ENCODE data around the gene MINDY4. TPM values are rescaled to one million over a fixed set of nuclear protein-coding genes. Genes with fewer than 3 reads are reported as not detected.
"Not testable (repeated sequence)": the region's sequence is repeated elsewhere in the genome, so short reads cannot be mapped to it uniquely, and the experiment has no call there.

The MINDY4 gene
- total RNA-seq, 2 donors from 2014 or later = 0.93 to 2.5 TPM

GRCh38 chr7:30795161-30795948, 24.1 kb downstream of the MINDY4 start:
- DNase-seq (ENCODE audit: low spot score) = no peak
- Mint-ChIP-seq H3K36me3 (no peaks in the 10 kb centered on the region), H3K4me3 (no peak overlapping the region)

GRCh38 chr7:30796105-30796869, 25.1 kb downstream of the MINDY4 start:
- Mint-ChIP-seq H3K36me3 (no peaks in the 10 kb centered on the region), H3K27me3 (no peaks in the 10 kb centered on the region), H3K27ac (peak overlapping the region in 1 of 2 donors; percentile 60), H3K9me3 (no peaks in the 10 kb centered on the region), H3K4me1 (ENCODE audit: low read depth in 2 of 2) (peaks cover 0 to 5% of the 10 kb centered on the region in 2 donors), H3K4me3 (no peak overlapping the region)
- no peak for DNase-seq (ENCODE audit: low spot score)
- ATAC-seq = no peak

More at GRCh38 chr7:30795161-30795948, 24.1 kb downstream of the MINDY4 start:
- no peak overlapping the region for H3K27ac Mint-ChIP-seq
- ATAC-seq = no peak
- H3K9me3 Mint-ChIP-seq = no peaks in the 10 kb centered on the region
- H3K4me1 Mint-ChIP-seq (ENCODE audit: low read depth in 2 of 2) = peaks cover 0 to 5% of the 10 kb centered on the region in 2 donors
- no peaks in the 10 kb centered on the region for H3K27me3 Mint-ChIP-seq

- DNase-seq (ENCODE audit: low spot score) (no peak), ATAC-seq (no peak)
- Mint-ChIP-seq H3K27ac (no peak overlapping the region), H3K4me3 (no peak overlapping the region), H3K4me1 (ENCODE audit: low read depth in 2 of 2) (peaks cover 0 to 5% of the 10 kb centered on the region in 2 donors), H3K27me3 (no peaks in the 10 kb centered on the region), H3K9me3 (no peaks in the 10 kb centered on the region), H3K36me3 (no peaks in the 10 kb centered on the region)
Measured at GRCh38 chr7:30797176-30798040, 26.2 kb downstream of the MINDY4 start.

GRCh38 chr7:30799206-30799975, 28.2 kb downstream of the MINDY4 start:
- DNase-seq (ENCODE audit: low spot score) (no peak), ATAC-seq (no peak)
- no peaks in the 10 kb centered on the region for H3K36me3 Mint-ChIP-seq
- no peaks in the 10 kb centered on the region for H3K27me3 Mint-ChIP-seq
- no peak overlapping the region for H3K4me3 Mint-ChIP-seq
- H3K27ac Mint-ChIP-seq = no peak overlapping the region
- no peaks in the 10 kb centered on the region for H3K9me3 Mint-ChIP-seq
- H3K4me1 Mint-ChIP-seq (ENCODE audit: low read depth in 2 of 2) = peaks cover 0 to 5% of the 10 kb centered on the region in 2 donors

GRCh38 chr7:30799976-30800661, 28.9 kb downstream of the MINDY4 start:
- H3K27ac Mint-ChIP-seq = no peak overlapping the region
- H3K27me3 Mint-ChIP-seq = no peaks in the 10 kb centered on the region
- no peak overlapping the region for H3K4me3 Mint-ChIP-seq
- ATAC-seq (no peak), DNase-seq (ENCODE audit: low spot score) (no peak)
- peaks cover 0 to 5% of the 10 kb centered on the region in 2 donors for H3K4me1 Mint-ChIP-seq (ENCODE audit: low read depth in 2 of 2)
- H3K36me3 Mint-ChIP-seq = no peaks in the 10 kb centered on the region
- no peaks in the 10 kb centered on the region for H3K9me3 Mint-ChIP-seq

- Mint-ChIP-seq H3K4me3 (no peak overlapping the region), H3K27me3 (no peaks in the 10 kb centered on the region), H3K9me3 (no peaks in the 10 kb centered on the region), H3K27ac (no peak overlapping the region), H3K4me1 (ENCODE audit: low read depth in 2 of 2) (peaks cover 0 to 5% of the 10 kb centered on the region in 2 donors), H3K36me3 (no peaks in the 10 kb centered on the region)
- DNase-seq (ENCODE audit: low spot score) = no peak
- no peak for ATAC-seq
Measured at GRCh38 chr7:30800785-30801252, 29.6 kb downstream of the MINDY4 start.

GRCh38 chr7:30802812-30803211, 31.6 kb downstream of the MINDY4 start:
- Mint-ChIP-seq H3K9me3 (no peaks in the 10 kb centered on the region), H3K27ac (no peak overlapping the region), H3K4me1 (ENCODE audit: low read depth in 2 of 2) (no peaks in the 10 kb centered on the region), H3K27me3 (no peaks in the 10 kb centered on the region), H3K36me3 (no peaks in the 10 kb centered on the region), H3K4me3 (no peak overlapping the region)
- no peak for ATAC-seq
- DNase-seq (ENCODE audit: low spot score) = no peak

- H3K4me1 Mint-ChIP-seq (ENCODE audit: low read depth in 2 of 2) = no peaks in the 10 kb centered on the region
- DNase-seq (ENCODE audit: low spot score) (no peak), ATAC-seq (no peak)
- no peaks in the 10 kb centered on the region for H3K9me3 Mint-ChIP-seq
- H3K36me3 Mint-ChIP-seq = no peaks in the 10 kb centered on the region
- peaks cover 0 to 2% of the 10 kb centered on the region in 2 donors for H3K27me3 Mint-ChIP-seq
- H3K27ac Mint-ChIP-seq = no peak overlapping the region
- no peak overlapping the region for H3K4me3 Mint-ChIP-seq
Measured at GRCh38 chr7:30804078-30804661, 33.0 kb downstream of the MINDY4 start.

- Mint-ChIP-seq H3K27ac (no peak overlapping the region), H3K27me3 (peaks cover 0 to 2% of the 10 kb centered on the region in 2 donors), H3K4me3 (no peak overlapping the region), H3K36me3 (no peaks in the 10 kb centered on the region), H3K9me3 (no peaks in the 10 kb centered on the region), H3K4me1 (ENCODE audit: low read depth in 2 of 2) (no peaks in the 10 kb centered on the region)
- DNase-seq (ENCODE audit: low spot score) (no peak), ATAC-seq (no peak)
Measured at GRCh38 chr7:30805081-30805691, 34.0 kb downstream of the MINDY4 start.

- DNase-seq (ENCODE audit: low spot score) = no peak
- no peaks in the 10 kb centered on the region for H3K4me1 Mint-ChIP-seq (ENCODE audit: low read depth in 2 of 2)
- no peaks in the 10 kb centered on the region for H3K9me3 Mint-ChIP-seq
- no peak overlapping the region for H3K27ac Mint-ChIP-seq
- H3K36me3 Mint-ChIP-seq = no peaks in the 10 kb centered on the region
- no peak overlapping the region for H3K4me3 Mint-ChIP-seq
- H3K27me3 Mint-ChIP-seq = peaks cover 0 to 2% of the 10 kb centered on the region in 2 donors
- no peak for ATAC-seq
Measured at GRCh38 chr7:30805931-30806330, 34.7 kb downstream of the MINDY4 start.

- ATAC-seq; H3K27me3 Mint-ChIP-seq; H3K4me3 Mint-ChIP-seq; H3K4me1 Mint-ChIP-seq (ENCODE audit: low read depth in 2 of 2); H3K27ac Mint-ChIP-seq; H3K36me3 Mint-ChIP-seq; H3K9me3 Mint-ChIP-seq; DNase-seq (ENCODE audit: low spot score): not testable (repeated sequence)
Measured at GRCh38 chr7:30807477-30807876, 36.3 kb downstream of the MINDY4 start.

- H3K4me1 Mint-ChIP-seq (ENCODE audit: low read depth in 2 of 2); H3K27me3 Mint-ChIP-seq; H3K27ac Mint-ChIP-seq; ATAC-seq; DNase-seq (ENCODE audit: low spot score); H3K9me3 Mint-ChIP-seq; H3K36me3 Mint-ChIP-seq; H3K4me3 Mint-ChIP-seq: not testable (repeated sequence)
Measured at GRCh38 chr7:30807941-30808340, 36.7 kb downstream of the MINDY4 start.
